GM13977 (cell line): Measurements from ENCODE around the gene USP9X.
A peak's percentile ranks its signal among the peaks of the same experiment; 100 is the strongest.

Experiments used
- DNase-seq: peaks from one replicate; pipeline ENCODE4 v3.0.0; 2012; ENCODE audit warnings: low spot score
- in situ Hi-C: fragments of 300-500 bp; cut with MboI; formaldehyde crosslinking; loops from one replicate; pipeline ENCODE4 v1.12.0; 2022; ENCODE audit warnings: low sequenced_read_pairs, low pct_unique_long_range_greater_than_20kb, mixed read lengths, inconsistent platforms; ENCODE audit not compliant: unreplicated experiment
- TF ChIP-seq, protein P1 (sequence below): IDR thresholded peaks from 2 replicates; pipeline ENCODE4 v1.5.1; 2012; ENCODE audit warnings: mild to moderate bottlenecking, control low read depth; ENCODE audit not compliant: insufficient read depth; ENCODE audit errors: extremely low read depth, missing control alignments

USP9X gene

DNA sequence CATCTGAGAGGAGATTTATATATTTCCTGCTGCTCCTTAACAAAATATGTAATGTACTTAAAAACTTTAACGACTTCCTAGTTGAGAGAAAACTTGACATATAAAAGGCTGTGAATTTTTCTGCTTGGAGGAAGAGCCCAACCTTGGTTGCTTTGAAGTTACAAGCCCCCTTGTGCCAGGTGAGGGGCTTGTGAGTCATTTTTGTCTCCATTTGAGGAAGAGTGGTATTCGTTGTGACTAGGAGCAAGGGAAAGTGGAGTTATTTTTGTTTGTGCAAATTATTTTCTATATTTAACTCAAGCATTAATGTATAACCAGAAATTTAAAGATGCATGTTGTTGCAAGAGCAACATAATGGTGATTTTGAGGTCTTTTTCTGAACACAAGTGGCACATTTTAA, 149.7 kb downstream of the USP9X start:
- DNase-seq = no peak
- TF ChIP-seq, protein P1, sequence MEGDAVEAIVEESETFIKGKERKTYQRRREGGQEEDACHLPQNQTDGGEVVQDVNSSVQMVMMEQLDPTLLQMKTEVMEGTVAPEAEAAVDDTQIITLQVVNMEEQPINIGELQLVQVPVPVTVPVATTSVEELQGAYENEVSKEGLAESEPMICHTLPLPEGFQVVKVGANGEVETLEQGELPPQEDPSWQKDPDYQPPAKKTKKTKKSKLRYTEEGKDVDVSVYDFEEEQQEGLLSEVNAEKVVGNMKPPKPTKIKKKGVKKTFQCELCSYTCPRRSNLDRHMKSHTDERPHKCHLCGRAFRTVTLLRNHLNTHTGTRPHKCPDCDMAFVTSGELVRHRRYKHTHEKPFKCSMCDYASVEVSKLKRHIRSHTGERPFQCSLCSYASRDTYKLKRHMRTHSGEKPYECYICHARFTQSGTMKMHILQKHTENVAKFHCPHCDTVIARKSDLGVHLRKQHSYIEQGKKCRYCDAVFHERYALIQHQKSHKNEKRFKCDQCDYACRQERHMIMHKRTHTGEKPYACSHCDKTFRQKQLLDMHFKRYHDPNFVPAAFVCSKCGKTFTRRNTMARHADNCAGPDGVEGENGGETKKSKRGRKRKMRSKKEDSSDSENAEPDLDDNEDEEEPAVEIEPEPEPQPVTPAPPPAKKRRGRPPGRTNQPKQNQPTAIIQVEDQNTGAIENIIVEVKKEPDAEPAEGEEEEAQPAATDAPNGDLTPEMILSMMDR = no peak
- in situ Hi-C loops = no loop called here

DNA sequence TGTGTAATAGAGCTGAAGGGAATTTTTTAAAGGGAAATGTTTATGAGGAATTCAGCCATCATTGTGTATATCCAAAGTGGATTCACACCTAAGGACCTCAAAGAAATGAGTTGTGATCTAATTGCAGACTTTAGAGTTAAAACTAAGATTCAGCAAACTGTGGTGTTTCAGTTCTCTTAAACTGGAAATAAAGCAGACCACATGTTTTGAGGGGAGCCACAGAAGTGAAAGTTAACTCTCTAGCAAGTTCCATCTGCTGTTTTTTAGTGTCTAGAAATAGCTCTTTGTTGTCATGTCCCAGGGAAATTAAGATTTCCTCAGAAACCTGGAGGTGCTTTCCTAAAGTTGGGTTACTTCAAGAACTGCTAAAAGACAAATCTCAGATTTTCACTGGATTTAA, 151.4 kb downstream of the USP9X start:
- TF ChIP-seq, protein P1 = no peak
- peak; percentile 72 for DNase-seq
- in situ Hi-C loops = no loop called here

DNA sequence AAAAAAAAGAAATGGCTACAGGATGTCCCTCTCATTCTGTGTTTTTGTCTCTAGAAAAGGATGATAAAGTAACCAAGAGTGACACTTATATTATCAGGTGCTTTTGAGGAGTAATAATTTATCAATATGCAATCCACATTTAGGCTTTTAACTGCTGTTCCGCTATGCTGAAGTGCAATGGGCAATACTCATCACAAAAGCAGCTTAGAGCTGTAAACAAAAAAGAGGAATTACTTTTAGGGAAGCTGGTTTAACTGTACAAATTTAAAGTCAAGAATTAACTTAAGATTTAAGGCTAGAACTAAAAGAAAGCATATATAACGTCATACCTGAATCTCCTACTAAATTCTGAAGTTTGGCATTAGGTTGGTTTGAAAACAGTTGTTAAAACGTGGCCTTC, 155.3 kb downstream of the USP9X start:
- in situ Hi-C loops = no loop called here
- DNase-seq = no peak
- TF ChIP-seq, protein P1 = no peak

DNA sequence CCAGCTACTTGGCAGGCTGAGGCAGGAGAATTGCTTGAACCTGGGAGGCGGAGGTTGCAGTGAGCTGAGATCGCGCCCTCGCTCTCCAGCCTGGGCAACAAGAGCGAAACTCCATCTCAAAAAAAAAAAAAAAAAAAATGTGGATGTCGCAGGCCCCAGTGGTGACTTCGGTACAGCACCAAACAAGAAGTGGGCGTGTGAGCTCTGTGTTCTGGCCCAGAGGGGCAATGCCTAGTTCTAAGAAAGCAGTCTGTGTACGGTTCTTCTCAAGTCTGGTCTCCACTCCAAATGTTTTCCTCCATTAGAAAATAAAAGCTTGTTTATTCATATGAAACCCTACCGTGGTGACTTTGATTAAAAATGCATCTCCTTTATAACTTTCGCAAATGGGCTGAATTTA, 156.7 kb downstream of the USP9X start:
- DNase-seq = no peak
- TF ChIP-seq, protein P1 = no peak
- in situ Hi-C loops = no loop called here

DNA sequence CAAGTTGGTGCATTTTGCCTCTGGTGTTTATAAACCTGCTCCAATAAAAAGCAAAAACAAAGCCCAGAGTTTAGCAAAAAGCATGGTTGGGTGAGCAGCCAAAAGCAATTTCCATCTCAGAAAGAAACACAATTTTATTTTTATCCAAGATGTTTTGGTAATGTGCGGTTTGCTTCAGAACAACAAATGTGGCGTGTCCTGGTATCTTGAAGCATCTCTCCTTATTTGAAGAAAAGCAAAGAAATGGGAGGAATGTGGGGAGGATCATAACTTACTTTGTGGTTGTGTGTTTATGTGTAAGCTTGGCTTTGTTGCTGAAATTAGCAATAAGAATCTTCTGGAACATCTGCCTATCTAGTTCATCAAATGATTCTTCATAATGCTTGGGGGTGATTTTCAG, 160.4 kb downstream of the USP9X start:
- no peak for DNase-seq
- in situ Hi-C loops = loop anchor here (5.0 kb wide), 1 partner anchor 63 kb away; no protein-coding TSS in a partner anchor
- TF ChIP-seq, protein P1 = no peak

DNA sequence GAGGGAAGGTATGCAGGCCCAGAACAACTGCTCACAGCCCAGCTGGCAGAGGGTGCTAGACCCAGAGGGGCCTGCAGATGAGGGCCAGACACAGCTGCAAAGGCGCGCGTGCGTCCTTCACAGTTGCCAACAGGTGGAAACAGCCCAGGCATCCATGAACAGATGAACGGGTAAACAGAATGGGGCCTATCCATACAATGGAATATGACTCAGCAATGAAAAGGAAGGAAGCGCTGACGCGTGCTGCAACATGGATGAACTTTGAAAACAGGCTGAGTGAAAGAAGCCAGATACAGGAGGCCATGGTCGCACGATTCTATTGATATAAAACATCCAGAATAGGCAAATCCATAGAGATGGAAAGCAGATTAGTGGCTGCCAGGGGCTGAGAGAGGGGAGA, 165.6 kb downstream of the USP9X start:
- TF ChIP-seq, protein P1 = no peak

DNA sequence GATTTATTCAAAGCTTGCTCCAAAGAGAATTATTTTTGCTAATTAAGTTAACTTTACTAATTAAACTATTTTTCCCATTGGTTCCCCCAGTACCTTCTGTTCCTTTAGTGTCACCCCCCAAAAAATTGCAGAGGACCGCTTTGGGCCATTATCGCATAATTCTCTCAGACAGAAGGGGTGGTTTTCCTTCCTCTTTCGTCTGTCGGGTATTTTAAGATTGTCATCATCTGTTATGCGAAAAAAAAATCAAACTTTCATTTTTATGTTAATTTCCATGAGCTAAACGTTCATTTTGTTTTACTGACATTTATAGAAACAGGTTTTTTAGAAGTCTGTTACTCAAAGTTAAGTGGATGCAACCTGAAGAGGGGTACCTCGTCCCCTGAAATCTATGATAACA, 172.6 kb downstream of the USP9X start:
- in situ Hi-C loops = no loop called here
- TF ChIP-seq, protein P1 = no peak
- DNase-seq = peak; percentile 31

More for the DNA sequence above, 165.6 kb downstream of the USP9X start:
- in situ Hi-C loops = no loop called here
- no peak for DNase-seq
